ENCODE measurements around the gene WRAP53.
"Not testable (repeated sequence)": the region's sequence is repeated elsewhere in the genome, so short reads cannot be mapped to it uniquely, and the experiment has no call there.

The WRAP53 gene

DNA sequence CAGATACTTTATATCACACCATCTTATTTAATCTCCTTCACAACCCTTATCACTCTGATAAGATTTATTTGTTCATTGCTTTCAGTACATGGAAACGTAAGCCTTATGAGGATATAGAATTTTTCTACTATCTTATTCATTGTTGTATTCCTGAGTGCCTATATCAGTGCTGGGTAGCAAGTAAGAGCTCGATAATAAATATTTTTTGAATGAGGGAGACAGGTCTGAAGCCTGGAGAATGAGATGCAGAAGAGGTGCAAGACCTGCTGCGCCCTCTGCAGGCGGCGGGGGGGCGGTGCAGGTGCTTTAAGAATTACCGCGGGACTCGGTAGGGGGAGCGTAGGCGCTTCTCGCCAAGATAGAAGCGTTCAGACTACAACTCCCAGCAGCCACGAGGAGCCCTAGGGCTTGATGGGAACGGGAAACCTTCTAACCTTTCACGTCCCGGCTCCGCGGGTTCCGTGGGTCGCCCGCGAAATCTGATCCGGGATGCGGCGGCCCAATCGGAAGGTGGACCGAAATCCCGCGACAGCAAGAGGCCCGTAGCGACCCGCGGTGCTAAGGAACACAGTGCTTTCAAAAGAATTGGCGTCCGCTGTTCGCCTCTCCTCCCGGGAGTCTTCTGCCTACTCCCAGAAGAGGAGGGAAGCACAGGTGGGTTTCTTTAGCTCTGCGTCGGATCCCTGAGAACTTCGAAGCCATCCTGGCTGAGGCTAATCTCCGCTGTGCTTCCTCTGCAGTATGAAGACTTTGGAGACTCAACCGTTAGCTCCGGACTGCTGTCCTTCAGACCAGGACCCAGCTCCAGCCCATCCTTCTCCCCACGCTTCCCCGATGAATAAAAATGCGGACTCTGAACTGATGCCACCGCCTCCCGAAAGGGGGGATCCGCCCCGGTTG, at the start of gene WRAP53:
WRAP53 (plus strand) TSS at position 570 of the 900 bp plus-strand sequence; CDS start at position 742, 172 bp downstream.
- in situ Hi-C loops (cut with HindIII; ENCODE audit: low sequenced_read_pairs) = no loop called here

DNA sequence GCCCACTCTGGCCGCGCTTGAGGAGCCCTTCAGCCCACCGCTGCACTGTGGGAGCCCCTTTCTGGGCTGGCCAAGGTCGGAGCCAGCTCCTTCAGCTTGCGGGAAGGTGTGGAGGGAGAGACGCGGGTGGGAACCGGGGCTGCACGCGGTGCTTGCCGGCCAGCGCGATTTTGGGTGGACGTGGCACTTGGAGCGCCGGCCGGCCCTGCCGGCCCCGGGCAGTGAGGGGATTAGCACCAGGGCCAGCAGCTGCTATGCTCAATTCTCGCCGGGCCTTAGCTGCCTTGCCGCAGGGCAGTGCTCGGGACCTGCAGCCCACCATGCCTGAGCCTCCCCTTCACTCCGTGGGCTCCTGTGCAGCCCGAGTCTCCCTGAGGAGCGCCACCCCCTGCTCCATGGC, 47.5 kb upstream of the WRAP53 start:
- in situ Hi-C loops (cut with HindIII; ENCODE audit: low sequenced_read_pairs) = no loop called here

DNA sequence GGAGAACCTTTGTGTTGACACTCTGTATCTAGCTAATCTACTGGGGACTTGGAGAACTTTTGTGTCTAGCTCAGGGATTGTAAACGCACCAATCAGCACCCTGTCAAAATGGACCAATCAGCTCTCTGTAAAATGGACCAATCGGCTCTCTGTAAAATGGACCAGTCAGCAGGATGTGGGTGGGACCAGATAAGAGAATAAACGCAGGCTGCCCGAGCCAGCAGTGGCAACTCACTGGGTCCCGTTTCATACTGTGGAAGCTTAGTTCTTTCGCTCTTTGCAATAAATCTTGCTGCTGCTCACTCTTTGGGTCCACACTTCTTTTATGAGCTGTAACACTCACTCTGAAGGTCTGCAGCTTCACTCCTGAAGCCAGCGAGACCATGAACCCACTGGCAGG, 46.6 kb upstream of the WRAP53 start:
- in situ Hi-C loops (cut with HindIII; ENCODE audit: low sequenced_read_pairs) = not testable (repeated sequence)

DNA sequence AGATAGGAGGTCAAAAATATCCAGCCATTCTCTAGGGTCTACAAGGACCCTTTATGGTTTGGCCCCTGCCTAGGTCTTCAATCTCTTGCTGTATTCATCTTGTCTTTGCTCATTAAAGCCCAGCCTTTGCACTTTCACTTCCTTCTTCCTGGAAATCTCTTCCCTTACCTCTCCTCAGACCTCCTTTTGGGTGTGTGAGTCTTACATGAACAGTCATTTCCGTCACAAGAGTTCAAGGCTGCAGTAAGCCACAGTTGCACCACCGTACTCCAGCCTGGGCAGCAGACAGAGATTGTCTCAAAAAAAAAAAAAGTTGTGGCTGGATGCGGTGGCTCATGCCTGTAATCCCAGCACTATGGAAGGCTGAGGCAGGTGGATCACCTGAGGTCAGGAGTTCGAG, 43.5 kb upstream of the WRAP53 start:
- in situ Hi-C loops (cut with HindIII; ENCODE audit: low sequenced_read_pairs) = no loop called here

- in situ Hi-C loops (cut with HindIII; ENCODE audit: low sequenced_read_pairs) = no loop called here
These were observed 41.8 kb upstream of the WRAP53 start for GRCh38 chr17:7646457-7646856.

- in situ Hi-C loops (cut with HindIII; ENCODE audit: low sequenced_read_pairs) = no loop called here
These were observed 41.3 kb upstream of the WRAP53 start for GRCh38 chr17:7647018-7647417.

- in situ Hi-C loops (cut with HindIII; ENCODE audit: low sequenced_read_pairs) = no loop called here
These were observed 37.7 kb upstream of the WRAP53 start, which contains the start of gene ATP1B2 for GRCh38 chr17:7650509-7651096. Gene ATP1B2, plus strand, starts transcription at chr17:7650926. Its CDS starts 593 bp downstream, at chr17:7651519.

- in situ Hi-C loops (cut with HindIII; ENCODE audit: low sequenced_read_pairs) = no loop called here
These were observed 37.1 kb upstream of the WRAP53 start for GRCh38 chr17:7651097-7651664.

DNA sequence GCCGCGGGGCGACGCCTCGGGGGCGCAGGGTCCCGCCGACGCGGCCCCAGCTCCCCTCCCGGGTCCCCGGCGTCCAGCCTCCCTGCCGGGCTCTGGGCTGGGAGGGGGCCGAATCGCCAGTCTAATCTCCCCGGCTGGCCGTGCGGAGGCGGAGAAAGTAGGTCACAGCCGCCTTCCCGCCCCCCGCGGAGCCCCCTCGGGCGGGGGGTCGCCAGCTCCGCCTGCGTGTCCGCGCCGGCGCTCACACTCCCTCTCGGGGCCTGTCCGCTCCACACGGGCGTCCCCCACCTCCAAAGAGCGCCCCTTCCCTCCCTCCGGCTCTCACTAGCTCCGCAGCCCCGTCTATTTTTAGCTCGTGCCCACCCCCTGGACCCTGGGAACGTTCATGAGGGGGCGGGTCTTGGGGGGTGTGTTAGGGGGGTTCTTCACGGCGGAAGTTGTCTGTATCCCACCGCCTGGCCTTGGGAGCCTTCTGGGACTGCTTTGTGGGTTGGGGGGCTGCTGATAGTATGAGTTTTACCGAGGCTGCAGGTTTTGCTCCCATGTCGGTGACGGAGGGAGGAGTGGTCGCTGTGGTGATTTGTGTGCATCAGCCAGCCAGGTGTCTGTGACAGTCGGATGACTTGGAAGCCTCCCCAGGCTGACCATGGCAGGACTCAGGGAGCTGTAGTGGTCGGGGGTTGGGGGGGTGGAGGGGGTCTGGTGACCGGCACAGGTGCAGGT, 36.5 kb upstream of the WRAP53 start:
- in situ Hi-C loops (cut with HindIII; ENCODE audit: low sequenced_read_pairs) = no loop called here

DNA sequence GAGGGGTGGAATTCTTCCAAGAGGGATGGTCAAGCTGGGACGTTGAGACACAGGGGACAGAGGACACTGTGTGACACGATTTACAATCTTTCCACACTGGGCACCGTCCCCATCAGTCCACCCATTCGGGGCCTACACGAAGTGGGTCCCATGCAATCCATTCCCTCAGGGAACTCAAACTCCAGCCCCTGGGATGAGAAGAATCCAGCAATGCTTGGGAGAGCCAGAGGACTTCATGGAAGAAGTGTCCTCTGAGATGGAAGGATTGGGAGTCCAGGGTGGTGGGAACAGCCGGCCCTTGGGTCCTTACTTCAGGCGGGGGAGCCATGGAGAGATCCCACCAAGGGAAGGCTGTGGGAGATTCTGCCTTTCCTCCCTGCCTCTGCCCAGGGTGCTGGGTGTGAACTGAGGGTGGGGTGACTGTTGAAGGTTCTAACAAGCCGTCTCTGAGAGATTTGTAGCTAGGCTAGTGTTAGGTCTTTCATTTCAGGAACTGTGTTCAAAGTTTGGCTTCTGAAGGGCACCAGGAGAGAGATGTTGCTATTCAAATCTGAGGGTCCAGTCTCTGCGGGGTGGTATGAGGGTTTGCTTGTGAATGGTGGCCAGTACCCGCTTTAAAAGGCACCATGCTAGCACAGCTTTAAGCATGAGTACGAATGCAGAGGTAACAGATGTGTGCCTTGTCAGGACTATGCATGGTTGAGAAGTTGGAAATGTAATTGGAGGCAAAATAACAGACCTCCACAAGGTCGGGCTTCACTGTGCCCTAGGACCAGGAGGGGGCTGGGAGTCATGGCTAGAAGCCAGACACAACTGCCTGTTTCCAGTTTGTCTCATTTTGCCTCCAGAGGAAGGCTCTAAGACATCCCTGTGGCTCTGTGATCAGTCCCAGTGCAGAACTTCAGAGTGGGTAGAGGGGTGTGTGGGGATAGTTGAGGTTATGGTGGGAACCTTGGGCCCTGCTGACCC, 35.6 kb upstream of the WRAP53 start:
- in situ Hi-C loops (cut with HindIII; ENCODE audit: low sequenced_read_pairs) = no loop called here

DNA sequence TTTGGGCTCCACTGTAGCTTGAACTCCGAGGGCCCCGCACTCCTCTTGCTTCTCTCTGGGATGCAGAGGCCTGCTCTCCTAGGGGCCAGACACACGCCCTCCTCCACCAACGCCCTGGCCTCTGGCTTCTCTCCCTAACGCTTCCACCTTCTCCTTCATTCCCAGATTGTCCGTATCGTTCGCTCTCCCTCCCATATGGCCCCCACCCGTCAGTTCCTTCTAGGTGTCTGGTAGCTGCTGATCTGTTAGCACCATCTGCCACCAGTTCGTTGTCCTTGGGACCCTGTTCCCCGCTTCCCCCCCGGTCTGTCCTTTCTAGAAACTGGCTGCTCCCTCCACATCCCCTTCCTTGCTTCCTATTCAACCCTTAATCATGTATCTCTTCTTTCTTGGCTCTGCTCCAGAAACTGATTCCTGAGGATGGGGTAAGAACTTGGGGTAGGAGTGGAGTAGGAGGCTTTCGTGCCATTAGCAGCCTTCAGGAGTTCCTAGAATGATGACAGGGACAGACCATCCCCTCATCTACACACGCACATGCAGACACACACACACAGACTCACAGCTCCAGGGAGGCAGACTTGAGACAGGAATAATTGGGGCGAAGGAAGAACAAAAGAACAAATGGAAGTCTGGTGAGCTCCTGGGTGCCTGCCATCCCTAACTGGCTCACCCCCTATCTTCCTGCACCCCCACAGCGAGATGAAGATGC, 33.3 kb upstream of the WRAP53 start:
- in situ Hi-C loops (cut with HindIII; ENCODE audit: low sequenced_read_pairs) = no loop called here

DNA sequence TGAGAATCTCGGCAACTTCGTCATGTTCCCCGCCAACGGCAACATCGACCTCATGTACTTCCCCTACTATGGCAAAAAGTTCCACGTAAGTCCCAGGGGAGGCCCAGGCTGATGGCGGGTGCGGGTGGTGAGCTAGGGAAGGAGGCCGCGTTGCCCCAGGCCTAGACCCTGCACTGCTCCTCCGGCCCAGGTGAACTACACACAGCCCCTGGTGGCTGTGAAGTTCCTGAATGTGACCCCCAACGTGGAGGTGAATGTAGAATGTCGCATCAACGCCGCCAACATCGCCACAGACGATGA, 32.8 kb upstream of the WRAP53 start:
- in situ Hi-C loops (cut with HindIII; ENCODE audit: low sequenced_read_pairs) = no loop called here

DNA sequence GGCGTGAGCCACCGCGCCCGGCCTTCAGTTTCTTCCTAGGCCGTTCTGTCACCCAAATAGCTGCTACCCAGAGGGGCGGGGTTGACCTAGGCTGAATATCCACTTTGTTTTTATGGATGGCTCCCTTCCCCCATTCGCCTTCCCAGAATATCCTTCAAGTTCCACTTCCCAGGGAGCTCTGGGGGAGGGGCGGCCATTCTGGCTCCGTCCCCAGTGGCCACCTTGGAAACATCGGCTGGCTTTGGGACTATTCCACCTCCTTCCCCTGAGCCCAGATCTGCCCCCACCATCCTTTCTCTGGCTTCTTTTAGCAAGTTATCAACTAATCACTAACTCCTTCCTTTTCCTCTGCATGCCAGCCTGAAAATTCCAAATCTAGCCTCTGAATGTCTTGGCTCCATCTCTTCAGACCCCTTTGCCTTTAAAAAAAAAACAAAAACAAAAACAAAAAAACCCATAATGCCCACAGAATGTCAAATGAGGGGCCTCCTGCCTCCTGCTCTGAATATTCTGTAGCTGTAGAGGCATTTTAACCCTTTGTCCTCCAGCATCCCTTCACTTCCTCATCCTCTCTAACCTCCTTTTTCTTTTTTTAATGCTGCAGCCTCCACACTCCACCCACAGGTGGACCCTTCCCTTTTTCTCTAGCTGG, 31.2 kb upstream of the WRAP53 start:
- in situ Hi-C loops (cut with HindIII; ENCODE audit: low sequenced_read_pairs) = no loop called here

- in situ Hi-C loops (cut with HindIII; ENCODE audit: low sequenced_read_pairs) = no loop called here
These were observed 20.4 kb upstream of the WRAP53 start for GRCh38 chr17:7667656-7668406.

- in situ Hi-C loops (cut with HindIII; ENCODE audit: low sequenced_read_pairs) = no loop called here
These were observed 19.8 kb upstream of the WRAP53 start for GRCh38 chr17:7668482-7668881.

GRCh38 chr17:7673239-7673638, 15.0 kb upstream of the WRAP53 start:
- in situ Hi-C loops (cut with HindIII; ENCODE audit: low sequenced_read_pairs) = no loop called here

DNA sequence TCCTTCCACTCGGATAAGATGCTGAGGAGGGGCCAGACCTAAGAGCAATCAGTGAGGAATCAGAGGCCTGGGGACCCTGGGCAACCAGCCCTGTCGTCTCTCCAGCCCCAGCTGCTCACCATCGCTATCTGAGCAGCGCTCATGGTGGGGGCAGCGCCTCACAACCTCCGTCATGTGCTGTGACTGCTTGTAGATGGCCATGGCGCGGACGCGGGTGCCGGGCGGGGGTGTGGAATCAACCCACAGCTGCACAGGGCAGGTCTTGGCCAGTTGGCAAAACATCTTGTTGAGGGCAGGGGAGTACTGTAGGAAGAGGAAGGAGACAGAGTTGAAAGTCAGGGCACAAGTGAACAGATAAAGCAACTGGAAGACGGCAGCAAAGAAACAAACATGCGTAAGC, 13.3 kb upstream of the WRAP53 start:
- in situ Hi-C loops (cut with HindIII; ENCODE audit: low sequenced_read_pairs) = no loop called here

DNA sequence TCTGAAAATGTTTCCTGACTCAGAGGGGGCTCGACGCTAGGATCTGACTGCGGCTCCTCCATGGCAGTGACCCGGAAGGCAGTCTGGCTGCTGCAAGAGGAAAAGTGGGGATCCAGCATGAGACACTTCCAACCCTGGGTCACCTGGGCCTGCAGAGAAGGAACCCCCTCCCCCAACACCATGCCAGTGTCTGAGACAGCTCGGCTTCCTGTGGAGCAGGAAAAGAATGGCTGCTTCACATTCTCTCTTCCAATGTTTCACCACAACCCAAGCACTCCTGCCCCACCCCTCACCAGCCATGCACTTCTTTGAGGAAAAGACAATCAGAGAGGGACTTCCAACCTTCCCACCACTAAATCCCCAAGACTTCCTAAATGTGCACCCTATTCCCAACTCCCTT, 11.7 kb upstream of the WRAP53 start:
- in situ Hi-C loops (cut with HindIII; ENCODE audit: low sequenced_read_pairs) = no loop called here
